Vagina (tissue), 2 donors: ENCODE results near the gene CDH13. TPM values are rescaled to one million over a fixed set of nuclear protein-coding genes. Genes with fewer than 3 reads are reported as not detected.

Experiments
- DNase-seq, 2 donors: peaks; one replicate each; pipeline ENCODE4 v3.0.0-alpha.2; 2017; ENCODE audit errors: extremely low spot score in 2 of 2
- H3K27ac ChIP-seq: fragments of 200-600 bp; sonication (generic); one replicate; pipeline ENCODE4 v1.5.1; 2019
- H3K27me3 ChIP-seq: fragments of 200-600 bp; sonication (generic); one replicate; pipeline ENCODE4 v1.5.1; 2019
- H3K36me3 ChIP-seq, 2 donors: fragments of 200-600 bp; sonication (generic); one replicate each; pipeline ENCODE4 v1.5.1; 2017 to 2019
- H3K4me1 ChIP-seq: fragments of 200-600 bp; sonication (generic); one replicate; pipeline ENCODE4 v1.5.1; 2019
- H3K4me3 ChIP-seq, 2 donors: fragments of 200-600 bp; sonication (generic); 1 replicate in 1 of 2; 2 replicates in 1 of 2; pipeline ENCODE4 v1.5.1; 2016 to 2019
- H3K9me3 ChIP-seq: fragments of 200-600 bp; sonication (generic); one replicate; pipeline ENCODE4 v1.5.1; 2019
- POLR2A ChIP-seq, 2 donors: fragments of 450-650 bp; IDR thresholded peaks; one replicate each; pipeline ENCODE4 v1.6.1; 2017; ENCODE audit warnings: antibody characterized with exemption in 2 of 2, mild to moderate bottlenecking in 2 of 2, moderate library complexity in 2 of 2
- POLR2AphosphoS5 ChIP-seq, 2 donors: sonication (generic); formaldehyde crosslinking; IDR thresholded peaks; one replicate each; pipeline ENCODE4 v1.9.0; 2017; ENCODE audit warnings: antibody characterized with exemption in 2 of 2, mild to moderate bottlenecking in 2 of 2, low read depth in 1 of 2; ENCODE audit not compliant: insufficient read depth in 1 of 2
- intact Hi-C: fragments of 100-400 bp; cut with DNase I; formaldehyde crosslinking; loops from one replicate; pipeline ENCODE4 v1.15.1; 2023
- total RNA-seq: library from RNA; depleted of rRNA; stranded (reverse); fragments of >200 nt; gene quantifications from one replicate; pipeline ENCODE4 v1.2.3, GENCODE V29; 2016
- TF ChIP-seq, protein P1 (sequence below), 3 experiments: fragments of 450-650 bp in 2 of 3; fragments of 200-600 bp in 1 of 3; sonication (generic) in 1 of 3; IDR thresholded peaks; one replicate each; pipeline ENCODE4 v1.5.1; 2017 to 2019; ENCODE audit warnings: antibody characterized with exemption in 3 of 3, mild to moderate bottlenecking in 2 of 3, moderate library complexity in 2 of 3

The CDH13 gene
- total RNA-seq, 1 donor from 2014 or later = 123 TPM

DNA sequence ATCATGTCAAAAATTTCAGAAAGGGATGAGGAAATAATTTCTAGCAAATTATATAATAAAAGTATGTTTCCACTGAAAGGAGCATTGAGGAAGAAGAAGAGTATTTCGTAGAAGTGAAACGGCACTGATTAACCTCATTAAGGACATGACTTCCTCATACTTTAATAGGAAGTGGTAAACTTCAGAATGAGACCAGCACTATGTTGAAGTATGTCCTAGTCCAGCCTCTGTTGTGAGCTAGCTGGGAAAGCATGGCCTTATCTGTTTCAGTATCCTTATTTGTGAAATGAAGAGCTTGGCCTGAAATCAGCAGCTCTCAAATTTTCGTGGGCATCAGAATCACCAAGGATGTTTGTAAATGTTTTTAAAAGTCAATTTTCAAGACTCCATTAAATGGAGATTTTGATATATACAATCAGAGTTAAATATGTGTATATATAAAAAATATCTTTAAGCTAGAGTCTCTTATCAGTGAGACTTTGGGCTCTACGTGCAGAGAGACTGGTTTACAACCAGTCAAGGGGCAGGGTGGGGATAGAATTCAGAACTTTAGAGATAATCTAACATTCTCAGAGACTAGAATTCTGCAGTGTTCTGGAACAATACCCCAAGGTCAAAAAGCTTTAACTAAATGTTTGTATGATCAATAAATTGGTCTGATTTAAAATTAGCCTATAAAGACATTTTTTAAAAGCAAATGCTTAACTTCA lies 365.4 kb downstream of the CDH13 start:
- Histone ChIP-seq H3K36me3 (no peaks in the 10 kb centered on the region), H3K27me3 (no peaks in the 10 kb centered on the region), H3K9me3 (no peaks in the 10 kb centered on the region), H3K4me1 (peaks cover 13% of the 10 kb centered on the region), H3K4me3 (no peak overlapping the region), H3K27ac (no peak overlapping the region)
- DNase-seq = no peak
- intact Hi-C loops = no loop called here
- TF ChIP-seq POLR2A (IDR thresholded peaks at IDR 0.05) (no peak), POLR2AphosphoS5 (IDR thresholded peaks at IDR 0.05; ENCODE audit: insufficient read depth in 1 of 2, low read depth in 1 of 2) (no peak)
- TF ChIP-seq, protein P1, sequence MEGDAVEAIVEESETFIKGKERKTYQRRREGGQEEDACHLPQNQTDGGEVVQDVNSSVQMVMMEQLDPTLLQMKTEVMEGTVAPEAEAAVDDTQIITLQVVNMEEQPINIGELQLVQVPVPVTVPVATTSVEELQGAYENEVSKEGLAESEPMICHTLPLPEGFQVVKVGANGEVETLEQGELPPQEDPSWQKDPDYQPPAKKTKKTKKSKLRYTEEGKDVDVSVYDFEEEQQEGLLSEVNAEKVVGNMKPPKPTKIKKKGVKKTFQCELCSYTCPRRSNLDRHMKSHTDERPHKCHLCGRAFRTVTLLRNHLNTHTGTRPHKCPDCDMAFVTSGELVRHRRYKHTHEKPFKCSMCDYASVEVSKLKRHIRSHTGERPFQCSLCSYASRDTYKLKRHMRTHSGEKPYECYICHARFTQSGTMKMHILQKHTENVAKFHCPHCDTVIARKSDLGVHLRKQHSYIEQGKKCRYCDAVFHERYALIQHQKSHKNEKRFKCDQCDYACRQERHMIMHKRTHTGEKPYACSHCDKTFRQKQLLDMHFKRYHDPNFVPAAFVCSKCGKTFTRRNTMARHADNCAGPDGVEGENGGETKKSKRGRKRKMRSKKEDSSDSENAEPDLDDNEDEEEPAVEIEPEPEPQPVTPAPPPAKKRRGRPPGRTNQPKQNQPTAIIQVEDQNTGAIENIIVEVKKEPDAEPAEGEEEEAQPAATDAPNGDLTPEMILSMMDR (IDR thresholded peaks at IDR 0.05) = no peak

DNA sequence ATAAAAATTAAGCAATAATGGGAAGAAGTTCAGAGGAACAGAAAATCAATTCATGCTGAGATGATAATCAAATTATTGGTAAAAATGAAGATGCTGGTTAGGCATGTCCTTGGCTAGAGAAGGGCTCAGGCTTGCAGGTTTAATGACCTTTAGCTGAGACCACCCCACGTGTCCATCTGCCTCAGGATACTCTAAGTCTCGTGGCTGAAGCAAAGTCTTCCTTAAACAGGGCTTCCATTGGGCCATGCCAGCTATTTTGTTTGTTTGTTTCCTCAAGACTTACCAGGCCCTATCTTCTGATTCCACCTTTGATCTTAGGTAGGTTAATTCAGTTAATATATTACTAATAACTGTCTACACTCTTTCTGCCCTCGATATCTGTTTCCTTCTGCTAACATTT lies 366.0 kb downstream of the CDH13 start:
- no peak overlapping the region for H3K4me3 ChIP-seq
- no peaks in the 10 kb centered on the region for H3K27me3 ChIP-seq
- intact Hi-C loops = no loop called here
- H3K36me3 ChIP-seq = no peaks in the 10 kb centered on the region
- peaks cover 13% of the 10 kb centered on the region for H3K4me1 ChIP-seq
- DNase-seq = no peak
- no peak overlapping the region for H3K27ac ChIP-seq
- H3K9me3 ChIP-seq = no peaks in the 10 kb centered on the region
- TF ChIP-seq POLR2A (IDR thresholded peaks at IDR 0.05) (no peak), POLR2AphosphoS5 (IDR thresholded peaks at IDR 0.05; ENCODE audit: insufficient read depth in 1 of 2, low read depth in 1 of 2) (no peak)
- TF ChIP-seq, protein P1 (IDR thresholded peaks at IDR 0.05) = no peak

DNA sequence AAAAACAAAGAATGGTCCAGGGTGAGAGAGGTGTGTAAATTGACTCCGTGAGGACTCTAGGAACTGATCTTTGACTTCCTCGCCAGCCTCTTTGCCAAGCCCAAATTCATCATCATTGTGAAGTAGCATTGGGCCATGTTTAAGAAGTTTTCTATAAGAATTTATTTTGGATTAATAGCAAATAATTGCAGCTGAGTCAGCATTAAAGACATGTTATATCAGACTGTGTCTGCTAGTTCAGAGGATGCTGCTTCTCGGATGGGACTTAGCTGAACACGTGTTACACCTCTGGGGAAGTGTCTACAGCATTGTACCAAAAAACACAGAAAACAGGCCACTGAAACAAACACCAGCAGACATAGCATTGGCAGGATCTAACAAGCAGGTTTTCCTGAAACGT lies 366.6 kb downstream of the CDH13 start:
- no peaks in the 10 kb centered on the region for H3K36me3 ChIP-seq

DNA sequence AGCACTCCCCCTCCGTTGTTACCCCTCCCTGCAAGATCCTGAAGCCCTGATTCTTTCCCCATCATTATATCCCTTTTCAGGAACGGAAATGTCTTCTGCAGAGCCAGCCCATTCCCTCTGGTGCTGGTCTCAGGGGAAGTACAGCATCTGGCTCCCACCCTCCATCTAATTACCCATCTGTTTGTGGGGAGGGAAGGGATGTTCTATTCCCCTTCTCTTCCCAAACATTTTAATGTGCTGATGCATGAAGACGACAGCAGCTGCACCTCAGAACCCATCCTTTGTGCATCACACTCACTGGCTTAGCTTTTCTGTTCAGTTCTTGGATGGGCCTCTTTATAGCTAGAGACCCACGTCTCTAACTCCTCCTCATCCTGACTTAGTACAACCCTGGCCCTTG lies 367.2 kb downstream of the CDH13 start:
- H3K27ac ChIP-seq = no peak overlapping the region
- DNase-seq = no peak
- TF ChIP-seq, protein P1 (IDR thresholded peaks at IDR 0.05) = no peak
- TF ChIP-seq POLR2AphosphoS5 (IDR thresholded peaks at IDR 0.05; ENCODE audit: insufficient read depth in 1 of 2, low read depth in 1 of 2) (no peak), POLR2A (IDR thresholded peaks at IDR 0.05) (no peak)
- H3K4me1 ChIP-seq = peaks cover 13% of the 10 kb centered on the region
- no peak overlapping the region for H3K4me3 ChIP-seq
- H3K27me3 ChIP-seq = no peaks in the 10 kb centered on the region
- H3K9me3 ChIP-seq = no peaks in the 10 kb centered on the region
- intact Hi-C loops = no loop called here
- H3K36me3 ChIP-seq = no peaks in the 10 kb centered on the region

More for the DNA sequence above, 366.6 kb downstream of the CDH13 start:
- intact Hi-C loops = no loop called here
- Histone ChIP-seq H3K9me3 (no peaks in the 10 kb centered on the region), H3K4me1 (peaks cover 13% of the 10 kb centered on the region), H3K4me3 (no peak overlapping the region), H3K27ac (no peak overlapping the region), H3K27me3 (no peaks in the 10 kb centered on the region)
- DNase-seq = no peak
- no peak for TF ChIP-seq POLR2AphosphoS5 (IDR thresholded peaks at IDR 0.05; ENCODE audit: insufficient read depth in 1 of 2, low read depth in 1 of 2)
- TF ChIP-seq, protein P1 (IDR thresholded peaks at IDR 0.05) = no peak
- TF ChIP-seq POLR2A (IDR thresholded peaks at IDR 0.05) = no peak

DNA sequence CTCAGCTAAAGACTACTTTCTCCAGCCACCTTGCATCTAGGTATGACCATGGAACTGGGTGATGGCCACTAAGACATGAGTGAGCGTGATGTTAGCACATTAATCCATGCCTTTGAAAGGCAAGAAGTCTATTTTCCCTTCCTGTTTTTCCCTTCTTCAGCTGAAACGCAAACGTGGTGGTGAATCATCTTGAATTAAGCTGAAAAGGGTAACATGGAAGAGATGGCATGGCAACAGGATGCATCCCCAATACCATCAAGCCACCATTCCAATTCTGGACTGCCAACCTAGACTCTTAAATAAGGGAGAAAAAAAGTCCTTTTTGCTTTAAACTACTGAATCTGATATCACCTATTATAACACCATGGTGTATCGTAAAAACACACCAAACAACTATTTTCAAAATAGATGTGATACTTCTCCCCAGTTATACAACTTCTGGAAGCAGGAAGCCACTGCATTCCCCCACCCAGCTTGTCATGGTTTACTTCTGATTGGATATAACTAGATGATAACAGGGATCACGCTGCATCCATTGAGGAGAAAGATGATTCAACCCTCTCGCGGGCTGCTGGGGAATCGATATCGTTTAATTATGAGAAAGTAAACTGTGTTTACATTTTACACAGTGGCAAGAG lies 368.6 kb downstream of the CDH13 start:
- intact Hi-C loops = no loop called here

More for the DNA sequence above, 368.6 kb downstream of the CDH13 start:
- H3K4me1 ChIP-seq = peaks cover 13% of the 10 kb centered on the region
- TF ChIP-seq, protein P1 (IDR thresholded peaks at IDR 0.05) = no peak
- TF ChIP-seq POLR2A (IDR thresholded peaks at IDR 0.05) (no peak), POLR2AphosphoS5 (IDR thresholded peaks at IDR 0.05; ENCODE audit: insufficient read depth in 1 of 2, low read depth in 1 of 2) (no peak)
- no peaks in the 10 kb centered on the region for H3K9me3 ChIP-seq
- DNase-seq = no peak
- peak overlapping the region; percentile 38 for H3K27ac ChIP-seq
- no peaks in the 10 kb centered on the region for H3K36me3 ChIP-seq
- no peaks in the 10 kb centered on the region for H3K27me3 ChIP-seq
- H3K4me3 ChIP-seq = peak overlapping the region; percentile 16 to 18
